ENCODE measurements around the gene PRPF40B. TPM values are rescaled to one million over a fixed set of nuclear protein-coding genes. Genes with fewer than 3 reads are reported as not detected.

The PRPF40B gene
- 18.7 and 24.4 TPM in 2 replicates for total RNA-seq (2014; rRNA removed; shearing (Covaris generic))

DNA sequence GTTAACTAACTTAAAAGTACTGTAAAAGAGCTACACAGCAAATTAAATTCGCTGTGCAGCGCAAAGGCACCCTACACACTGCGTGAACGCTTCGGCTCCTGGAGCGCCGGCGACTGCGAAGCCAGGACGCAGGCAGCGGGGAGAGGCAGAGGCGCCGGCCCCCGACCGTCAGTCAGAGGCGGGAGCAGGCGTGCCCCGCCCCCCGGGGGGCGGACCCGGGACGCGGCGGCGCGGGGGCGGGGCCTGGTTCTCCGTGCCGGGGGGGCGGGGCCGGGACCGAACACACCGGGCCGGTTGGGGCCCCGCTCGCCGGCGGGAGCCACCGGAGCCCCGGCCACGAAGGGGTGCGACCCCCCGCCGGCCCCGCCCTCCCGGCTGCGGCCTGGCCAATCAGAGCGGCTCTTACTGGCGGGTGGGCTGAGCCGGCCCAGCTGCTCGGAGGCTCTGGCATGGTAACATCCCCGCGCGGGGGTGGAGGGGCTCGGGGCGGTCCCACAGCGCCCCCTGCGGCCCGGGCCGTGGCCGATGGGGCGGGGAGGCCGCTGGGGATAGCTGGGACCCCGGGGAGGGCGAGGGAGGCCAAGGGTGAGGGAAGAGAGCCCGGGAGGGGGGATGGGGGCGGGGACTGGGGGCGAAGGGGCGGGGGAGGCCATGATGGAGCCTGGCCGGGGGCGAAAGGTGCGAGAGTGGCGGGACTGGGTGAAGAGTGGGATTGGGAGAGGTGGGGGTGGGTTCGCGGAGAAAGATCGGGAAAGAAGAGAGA is at the start of gene PRPF40B:
Gene PRPF40B, plus strand, starts transcription at position 420 of the 763 bp plus-strand sequence. Its CDS starts 30 bp downstream, at position 450.

DNA sequence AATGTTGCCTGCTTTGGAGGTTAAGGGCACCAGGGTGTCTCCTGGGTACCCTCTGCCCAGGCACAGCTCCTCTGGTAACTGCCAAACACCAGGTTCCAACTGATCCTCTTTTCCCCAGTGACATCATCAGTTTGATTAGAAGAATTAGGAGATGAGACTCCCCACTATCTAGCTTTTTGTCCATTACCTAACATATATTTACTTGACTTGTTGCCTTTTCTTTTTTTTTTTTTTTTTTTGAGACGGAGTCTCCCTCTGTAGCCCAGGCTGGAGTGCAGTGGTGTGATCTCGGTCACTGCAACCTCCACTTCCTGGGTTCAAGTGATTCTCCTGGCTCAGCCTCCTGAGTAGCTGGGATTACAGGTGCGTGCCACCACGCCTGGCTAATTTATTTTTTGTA is 17.8 kb upstream of the PRPF40B start, which contains the start of gene FAM186B:
Gene FAM186B, minus strand, starts transcription at position 101 of the 400 bp plus-strand sequence. CDS start 162 bp downstream, outside the sequence.

Small RNAs within 50 kb of the gene (small RNA-seq; reads per million reads assigned to genes)
- not detected for gene HIGD1AP9
- gene POLR2KP1, result not detected
- not detected for gene RNU6-834P

Other genes starting within 250 kb of the PRPF40B start
- 2.1 and 3.2 TPM in 2 replicates for gene KCNH3, start 84.5 kb upstream of the PRPF40B start, total RNA-seq (2014; rRNA removed; shearing (Covaris generic))
- gene MCRS1, start 55.4 kb upstream of the PRPF40B start, total RNA-seq (2014; rRNA removed; shearing (Covaris generic)), result 78.9 and 84.6 TPM in 2 replicates
- gene FAM186B, start 17.9 kb upstream of the PRPF40B start, total RNA-seq (2014; rRNA removed; shearing (Covaris generic)), result 1.2 and 1.7 TPM in 2 replicates
- gene FMNL3, start 83.8 kb downstream of the PRPF40B start, total RNA-seq (2014; rRNA removed; shearing (Covaris generic)), result 25.5 and 26.9 TPM in 2 replicates
- gene TMBIM6, start 118.0 kb downstream of the PRPF40B start, total RNA-seq (2014; rRNA removed; shearing (Covaris generic)), result 226 and 240 TPM in 2 replicates
- 26.8 and 29.4 TPM in 2 replicates for gene NCKAP5L, start 204.9 kb downstream of the PRPF40B start, total RNA-seq (2014; rRNA removed; shearing (Covaris generic))
- gene BCDIN3D, start 219.5 kb downstream of the PRPF40B start, total RNA-seq (2014; rRNA removed; shearing (Covaris generic)), result 3.9 and 4.1 TPM in 2 replicates